ENCODE data around the gene AUTS2. TPM values are rescaled to one million over a fixed set of nuclear protein-coding genes. Genes with fewer than 3 reads are reported as not detected.

Gene AUTS2
- total and polyA plus RNA-seq, 7 experiments from 2014 or later, result 0.40 to 31.7 (median 4.2) TPM

DNA sequence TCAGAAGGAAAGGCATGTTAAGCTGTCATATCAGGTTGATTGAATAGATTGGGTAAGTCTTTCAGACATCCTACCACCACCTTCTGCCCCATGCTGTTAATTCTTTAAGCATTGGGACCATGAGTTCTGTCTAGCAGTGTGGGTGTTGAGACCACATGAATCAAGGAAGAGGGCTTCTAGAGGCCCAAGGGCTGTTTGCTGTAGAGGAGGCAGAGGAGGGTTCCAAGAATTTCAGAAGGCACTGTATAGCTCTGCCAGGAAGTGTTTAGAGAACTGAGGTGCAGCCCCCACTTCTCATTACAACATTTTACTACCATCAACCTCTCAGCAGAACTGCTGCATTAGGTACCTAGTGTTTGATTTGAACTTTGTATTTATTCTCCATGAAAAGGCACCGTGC, 720.2 kb downstream of the AUTS2 start:
- Histone ChIP-seq H3K27ac (ENCODE audit: low read depth, low read length) (no peak overlapping the region), H3K4me1 (ENCODE audit: control insufficient read depth in 2 of 2, insufficient read depth in 2 of 2, low read length in 2 of 2) (peaks cover 0 to 7% of the 10 kb centered on the region in 2 donors), H3K9me3 (ENCODE audit: control insufficient read depth in 2 of 3, low read length in 3 of 3) (no peaks in the 10 kb centered on the region), H3K4me3 (ENCODE audit: low read length) (no peak overlapping the region), H3K27me3 (ENCODE audit: control insufficient read depth in 2 of 2, insufficient read depth in 2 of 2, low read length in 2 of 2) (no peaks in the 10 kb centered on the region), H3K36me3 (ENCODE audit: control insufficient read depth in 2 of 3, insufficient read depth in 3 of 3, low read length in 3 of 3) (no peaks in the 10 kb centered on the region)
- Mint-ChIP-seq H3K36me3 (peaks cover 0 to 8% (median 0%) of the 10 kb centered on the region in 5 donors), H3K4me3 (peak overlapping the region in 2 of 10 donors; percentile 24 to 29), H3K9me3 (peaks cover 0 to 12% (median 0%) of the 10 kb centered on the region in 11 donors), H3K4me1 (peaks cover 0 to 23% (median 17%) of the 10 kb centered on the region in 7 donors), H3K27ac (peak overlapping the region in 2 of 9 donors; percentile 4 to 53), H3K27me3 (no peaks in the 10 kb centered on the region)
- ATAC-seq, result no peak
- ChIA-PET POLR2A (no interaction called here), CTCF (no interaction called here)
- peak in 1 of 9 donors; percentile 22 for DNase-seq
- intact Hi-C loops (cut with micrococcal nuclease), result no loop called here

GRCh38 chr7:70319057-70319456, 720.8 kb downstream of the AUTS2 start:
- H3K4me3 ChIP-seq (ENCODE audit: low read length), result no peak overlapping the region
- DNase-seq, result no peak
- peaks cover 0 to 23% (median 17%) of the 10 kb centered on the region in 7 donors for H3K4me1 Mint-ChIP-seq
- intact Hi-C loops (cut with micrococcal nuclease), result no loop called here
- ChIA-PET POLR2A (interaction anchor here (0.6 kb wide), 1 partner anchor 12 kb away, joined by 3 read pairs; no protein-coding TSS in a partner anchor), CTCF (no interaction called here)
- H3K27me3 Mint-ChIP-seq, result no peaks in the 10 kb centered on the region
- peaks cover 0 to 12% (median 0%) of the 10 kb centered on the region in 11 donors for H3K9me3 Mint-ChIP-seq
- H3K27ac ChIP-seq (ENCODE audit: low read depth, low read length), result no peak overlapping the region
- H3K36me3 Mint-ChIP-seq, result peaks cover 0 to 8% (median 0%) of the 10 kb centered on the region in 5 donors
- no peaks in the 10 kb centered on the region for H3K9me3 ChIP-seq (ENCODE audit: control insufficient read depth in 2 of 3, low read length in 3 of 3)
- H3K36me3 ChIP-seq (ENCODE audit: control insufficient read depth in 2 of 3, insufficient read depth in 3 of 3, low read length in 3 of 3), result no peaks in the 10 kb centered on the region
- no peak overlapping the region for H3K27ac Mint-ChIP-seq
- no peak for ATAC-seq
- peaks cover 0 to 7% of the 10 kb centered on the region in 2 donors for H3K4me1 ChIP-seq (ENCODE audit: control insufficient read depth in 2 of 2, insufficient read depth in 2 of 2, low read length in 2 of 2)
- H3K4me3 Mint-ChIP-seq, result no peak overlapping the region
- no peaks in the 10 kb centered on the region for H3K27me3 ChIP-seq (ENCODE audit: control insufficient read depth in 2 of 2, insufficient read depth in 2 of 2, low read length in 2 of 2)

DNA sequence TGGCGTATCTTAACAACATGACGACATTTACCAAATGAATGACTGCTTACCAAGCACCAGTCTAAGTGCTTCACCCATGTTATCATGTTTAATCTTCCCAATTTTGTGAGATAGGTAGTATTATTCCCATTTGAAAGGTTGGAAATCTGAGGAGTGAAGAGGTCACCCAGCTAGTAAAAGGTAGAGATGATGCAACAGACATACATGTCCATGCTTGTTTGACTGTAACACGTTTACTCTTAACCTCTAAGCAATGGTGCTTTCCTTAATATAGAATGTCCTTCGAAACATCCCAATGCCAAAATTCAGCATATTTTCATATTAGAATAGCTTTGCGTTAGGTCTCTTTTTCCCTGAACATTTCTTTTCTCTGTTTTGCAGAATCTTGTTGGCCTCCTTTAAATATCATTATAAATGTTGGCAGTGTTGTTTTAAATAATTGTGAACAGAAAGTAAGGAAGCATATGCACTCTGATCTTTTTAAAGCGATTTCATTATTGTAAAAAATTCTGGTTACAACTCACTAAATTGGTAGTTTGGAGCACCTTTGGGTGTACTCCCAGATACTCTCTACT, 722.8 kb downstream of the AUTS2 start:
- Mint-ChIP-seq H3K27ac (no peak overlapping the region), H3K4me1 (peaks cover 0 to 23% (median 17%) of the 10 kb centered on the region in 7 donors), H3K4me3 (no peak overlapping the region), H3K27me3 (no peaks in the 10 kb centered on the region), H3K9me3 (peaks cover 0 to 8% (median 0%) of the 10 kb centered on the region in 11 donors), H3K36me3 (peaks cover 0 to 2% (median 0%) of the 10 kb centered on the region in 5 donors)
- no peaks in the 10 kb centered on the region for H3K27me3 ChIP-seq (ENCODE audit: control insufficient read depth in 2 of 2, insufficient read depth in 2 of 2, low read length in 2 of 2)
- ChIA-PET POLR2A (no interaction called here), CTCF (no interaction called here)
- peaks cover 0 to 7% of the 10 kb centered on the region in 2 donors for H3K4me1 ChIP-seq (ENCODE audit: control insufficient read depth in 2 of 2, insufficient read depth in 2 of 2, low read length in 2 of 2)
- intact Hi-C loops (cut with micrococcal nuclease), result no loop called here
- no peak overlapping the region for H3K4me3 ChIP-seq (ENCODE audit: low read length)
- H3K9me3 ChIP-seq (ENCODE audit: control insufficient read depth in 2 of 3, low read length in 3 of 3), result no peaks in the 10 kb centered on the region
- no peak overlapping the region for H3K27ac ChIP-seq (ENCODE audit: low read depth, low read length)
- ATAC-seq (no peak), DNase-seq (no peak)
- H3K36me3 ChIP-seq (ENCODE audit: control insufficient read depth in 2 of 3, insufficient read depth in 3 of 3, low read length in 3 of 3), result no peaks in the 10 kb centered on the region

- Histone ChIP-seq H3K9me3 (ENCODE audit: control insufficient read depth in 2 of 3, low read length in 3 of 3) (no peaks in the 10 kb centered on the region), H3K4me1 (ENCODE audit: control insufficient read depth in 2 of 2, insufficient read depth in 2 of 2, low read length in 2 of 2) (no peaks in the 10 kb centered on the region), H3K27me3 (ENCODE audit: control insufficient read depth in 2 of 2, insufficient read depth in 2 of 2, low read length in 2 of 2) (no peaks in the 10 kb centered on the region), H3K36me3 (ENCODE audit: control insufficient read depth in 2 of 3, insufficient read depth in 3 of 3, low read length in 3 of 3) (no peaks in the 10 kb centered on the region), H3K4me3 (ENCODE audit: low read length) (no peak overlapping the region), H3K27ac (ENCODE audit: low read depth, low read length) (no peak overlapping the region)
- H3K9me3 Mint-ChIP-seq, result peaks cover 0 to 8% (median 0%) of the 10 kb centered on the region in 11 donors
- peaks cover 0 to 11% (median 8%) of the 10 kb centered on the region in 7 donors for H3K4me1 Mint-ChIP-seq
- no peak overlapping the region for H3K4me3 Mint-ChIP-seq
- intact Hi-C loops (cut with micrococcal nuclease), result no loop called here
- H3K36me3 Mint-ChIP-seq, result peaks cover 0 to 2% (median 0%) of the 10 kb centered on the region in 5 donors
- POLR2A ChIA-PET, result interaction anchor here (0.5 kb wide), 1 partner anchor 777 kb away, joined by 3 read pairs; no protein-coding TSS in a partner anchor
- CTCF ChIA-PET, result no interaction called here
- no peaks in the 10 kb centered on the region for H3K27me3 Mint-ChIP-seq
- peak overlapping the region in 1 of 9 donors; percentile 3 for H3K27ac Mint-ChIP-seq
- DNase-seq (no peak), ATAC-seq (no peak)
Observed at GRCh38 chr7:70322856-70323255, 724.6 kb downstream of the AUTS2 start.

GRCh38 chr7:70325509-70326101, 727.3 kb downstream of the AUTS2 start:
- Histone ChIP-seq H3K4me3 (ENCODE audit: low read length) (no peak overlapping the region), H3K27me3 (ENCODE audit: control insufficient read depth in 2 of 2, insufficient read depth in 2 of 2, low read length in 2 of 2) (no peaks in the 10 kb centered on the region), H3K27ac (ENCODE audit: low read depth, low read length) (no peak overlapping the region), H3K9me3 (ENCODE audit: control insufficient read depth in 2 of 3, low read length in 3 of 3) (no peaks in the 10 kb centered on the region), H3K4me1 (ENCODE audit: control insufficient read depth in 2 of 2, insufficient read depth in 2 of 2, low read length in 2 of 2) (no peaks in the 10 kb centered on the region), H3K36me3 (ENCODE audit: control insufficient read depth in 2 of 3, insufficient read depth in 3 of 3, low read length in 3 of 3) (no peaks in the 10 kb centered on the region)
- H3K36me3 Mint-ChIP-seq, result no peaks in the 10 kb centered on the region
- no peak overlapping the region for H3K4me3 Mint-ChIP-seq
- ChIA-PET POLR2A (no interaction called here), CTCF (no interaction called here)
- no peak overlapping the region for H3K27ac Mint-ChIP-seq
- ATAC-seq, result no peak
- peaks cover 0 to 4% (median 0%) of the 10 kb centered on the region in 11 donors for H3K9me3 Mint-ChIP-seq
- DNase-seq, result no peak
- intact Hi-C loops (cut with micrococcal nuclease), result no loop called here
- peaks cover 0 to 2% (median 0%) of the 10 kb centered on the region in 5 donors for H3K27me3 Mint-ChIP-seq
- H3K4me1 Mint-ChIP-seq, result no peaks in the 10 kb centered on the region

DNA sequence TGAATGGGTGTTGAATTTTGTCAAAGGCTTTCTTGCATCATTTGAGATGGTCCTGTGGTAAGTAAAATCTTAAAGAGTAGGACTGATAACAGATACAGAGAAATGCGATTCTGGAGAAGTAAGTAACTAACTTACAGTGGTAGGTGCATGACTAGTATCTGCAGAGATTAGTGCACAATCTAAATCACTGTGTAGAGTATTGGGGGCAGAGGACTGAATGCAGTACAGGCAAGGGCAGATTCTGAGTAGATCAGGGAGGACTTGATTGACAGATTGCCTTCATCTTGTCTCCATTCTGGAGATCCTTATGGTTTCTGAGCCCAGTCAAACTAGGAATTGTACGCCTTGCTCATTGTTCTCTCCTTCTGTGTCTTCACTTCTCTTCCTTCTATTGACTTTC, 736.0 kb downstream of the AUTS2 start:
- peak overlapping the region in 1 of 10 donors; percentile 28 for H3K4me3 Mint-ChIP-seq
- Histone ChIP-seq H3K9me3 (ENCODE audit: control insufficient read depth in 2 of 3, low read length in 3 of 3) (no peaks in the 10 kb centered on the region), H3K4me1 (ENCODE audit: control insufficient read depth in 2 of 2, insufficient read depth in 2 of 2, low read length in 2 of 2) (peaks cover 0 to 18% of the 10 kb centered on the region in 2 donors), H3K36me3 (ENCODE audit: control insufficient read depth in 2 of 3, insufficient read depth in 3 of 3, low read length in 3 of 3) (no peaks in the 10 kb centered on the region), H3K27ac (ENCODE audit: low read depth, low read length) (no peak overlapping the region), H3K27me3 (ENCODE audit: control insufficient read depth in 2 of 2, insufficient read depth in 2 of 2, low read length in 2 of 2) (no peaks in the 10 kb centered on the region), H3K4me3 (ENCODE audit: low read length) (no peak overlapping the region)
- peak overlapping the region in 3 of 9 donors; percentile 5 to 67 (median 9) for H3K27ac Mint-ChIP-seq
- no peaks in the 10 kb centered on the region for H3K27me3 Mint-ChIP-seq
- CTCF ChIA-PET, result no interaction called here
- intact Hi-C loops (cut with micrococcal nuclease), result no loop called here
- H3K9me3 Mint-ChIP-seq, result peaks cover 0 to 8% (median 0%) of the 10 kb centered on the region in 11 donors
- DNase-seq, result no peak
- POLR2A ChIA-PET, result interaction anchor here (0.5 kb wide), 1 partner anchor 118 kb away, joined by 3 read pairs; no protein-coding TSS in a partner anchor
- no peak for ATAC-seq
- H3K36me3 Mint-ChIP-seq, result no peaks in the 10 kb centered on the region
- H3K4me1 Mint-ChIP-seq, result peaks cover 0 to 18% (median 16%) of the 10 kb centered on the region in 7 donors

All from naive thymus-derived CD4-positive, alpha-beta T cell (primary cell).